Cardiac septum (tissue), 1 donor: ENCODE results near the gene MYL11. TPM values are rescaled to one million over a fixed set of nuclear protein-coding genes. Genes with fewer than 3 reads are reported as not detected.
"Not testable (repeated sequence)": the region's sequence is repeated elsewhere in the genome, so short reads cannot be mapped to it uniquely, and the experiment has no call there.

Experiments
- DNase-seq: peaks from one replicate; pipeline ENCODE4 v3.0.0-alpha.2; 2020; ENCODE audit warnings: low spot score
- intact Hi-C: fragments of 100-400 bp; cut with DNase I; formaldehyde crosslinking; loops from one replicate; pipeline ENCODE4 v1.14.0; 2022
- long read RNA-seq: library from polyadenylated mRNA; unstranded; transcript quantifications from one replicate; pipeline ENCODE4 v2.0.0, GENCODE V29; 2021
- total RNA-seq: library from RNA; stranded (reverse); fragmentation: NEBNext Ultra II Directional; extraction: Animal tissue kit (Norgen Biotek cat#: 25700); gene quantifications from one replicate; pipeline ENCODE4 v1.2.1, GENCODE V29; 2021
- donor health status: DM: no; HTN: no; CAD: no.

MYL11 gene
- total RNA-seq: 0.59 TPM
- long read RNA-seq: 0 reads

- no peak for DNase-seq
- intact Hi-C loops: no loop called here
Observed at GRCh38 chr16:30374538-30374937, at the start of gene MYL11. Gene MYL11, plus strand, starts transcription at chr16:30374802. Its CDS starts 56 bp downstream, at chr16:30374858.

GRCh38 chr16:30334473-30334989 is 40.1 kb upstream of the MYL11 start:
- peak; percentile 93 for DNase-seq
- intact Hi-C loops: not testable (repeated sequence)

GRCh38 chr16:30335028-30335597 is 39.5 kb upstream of the MYL11 start:
- intact Hi-C loops: not testable (repeated sequence)
- DNase-seq: peak; percentile 93

- DNase-seq: no peak
- intact Hi-C loops: no loop called here
Observed at GRCh38 chr16:30335598-30336474, 38.8 kb upstream of the MYL11 start.

- intact Hi-C loops, DNase-seq: not testable (repeated sequence)
Observed at GRCh38 chr16:30337964-30338357, 36.6 kb upstream of the MYL11 start.

- intact Hi-C loops, DNase-seq: not testable (repeated sequence)
Observed at GRCh38 chr16:30338715-30339114, 35.9 kb upstream of the MYL11 start.

- intact Hi-C loops: no loop called here
- no peak for DNase-seq
Observed at GRCh38 chr16:30340621-30341020, 34.0 kb upstream of the MYL11 start.

- DNase-seq, intact Hi-C loops: not testable (repeated sequence)
Observed at GRCh38 chr16:30341971-30342370, 32.6 kb upstream of the MYL11 start.

GRCh38 chr16:30342751-30343490 is 31.7 kb upstream of the MYL11 start:
- intact Hi-C loops: no loop called here
- no peak for DNase-seq

GRCh38 chr16:30343491-30343820 is 31.1 kb upstream of the MYL11 start:
- DNase-seq, intact Hi-C loops: not testable (repeated sequence)

- intact Hi-C loops: no loop called here
- DNase-seq: peak; percentile 19
Observed at GRCh38 chr16:30346286-30346685, 28.3 kb upstream of the MYL11 start.

GRCh38 chr16:30348113-30348512 is 26.5 kb upstream of the MYL11 start:
- no peak for DNase-seq
- intact Hi-C loops: no loop called here

- intact Hi-C loops: no loop called here
- no peak for DNase-seq
Observed at GRCh38 chr16:30348929-30349328, 25.7 kb upstream of the MYL11 start.

- no peak for DNase-seq
- intact Hi-C loops: loop anchor here (5.0 kb wide), 1 partner anchor 48 kb away; the partner anchor contains the start of gene ZNF48
Observed at GRCh38 chr16:30349675-30350074, 24.9 kb upstream of the MYL11 start.

- no peak for DNase-seq
Observed at GRCh38 chr16:30350134-30350871, 24.3 kb upstream of the MYL11 start.

GRCh38 chr16:30351001-30351441 is 23.6 kb upstream of the MYL11 start:
- intact Hi-C loops: loop anchor here (5.0 kb wide), 1 partner anchor 46 kb away; the partner anchor contains the start of gene ZNF48
- no peak for DNase-seq

More at GRCh38 chr16:30350134-30350871, 24.3 kb upstream of the MYL11 start:
- intact Hi-C loops: loop anchor here (5.0 kb wide), 1 partner anchor 47 kb away; the partner anchor contains the start of gene ZNF48

- intact Hi-C loops: loop anchor here (5.0 kb wide), 1 partner anchor 45 kb away; the partner anchor contains the start of gene ZNF48
- DNase-seq: peak; percentile 89
Observed at GRCh38 chr16:30351586-30352419, 22.8 kb upstream of the MYL11 start.
